Measurements from ENCODE around the gene CBARP. TPM values are rescaled to one million over a fixed set of nuclear protein-coding genes. Genes with fewer than 3 reads are reported as not detected.

Gene CBARP
- total and polyA plus RNA-seq, 7 donors = 0.41 to 19.0 (median 0.88) TPM

GRCh38 chr19:1252821-1253513 is 15.2 kb upstream of the CBARP start:
- peaks cover 44% of the 10 kb centered on the region for H3K4me1 ChIP-seq

DNA sequence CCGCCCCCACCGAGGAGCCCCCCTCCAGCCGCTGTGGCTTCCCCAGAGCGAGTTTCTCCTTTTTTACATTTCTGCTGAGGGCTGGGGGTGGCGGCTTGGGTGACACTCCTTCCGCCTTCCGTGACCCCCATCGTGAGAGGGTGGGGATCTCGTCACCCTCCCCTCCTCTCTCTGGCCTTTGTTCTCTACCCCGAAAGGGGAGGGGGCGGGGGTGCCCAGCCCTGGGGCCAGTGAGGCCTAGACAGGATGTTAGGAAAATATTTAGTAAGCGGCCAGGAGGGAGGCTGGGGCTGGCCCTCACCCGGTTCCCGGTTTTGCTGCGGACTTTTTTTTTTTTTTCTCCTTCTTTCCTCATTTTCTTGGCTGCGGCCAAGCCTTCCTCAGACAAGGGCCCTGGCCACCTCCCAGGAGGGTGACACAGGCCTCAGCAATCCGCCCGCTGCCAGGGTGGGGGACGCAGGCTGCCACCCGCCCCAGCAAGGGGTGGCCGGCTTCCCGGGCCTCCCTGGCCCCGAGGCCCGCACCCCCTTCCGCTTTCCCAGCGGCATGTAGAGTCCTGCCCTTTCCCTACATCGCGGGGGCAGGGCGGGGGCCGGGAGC is 14.5 kb upstream of the CBARP start:
- H3K36me3 ChIP-seq (ENCODE audit: insufficient read depth in 1 of 2, low read depth in 1 of 2) = peaks cover 13 to 60% of the 10 kb centered on the region in 2 donors

More at GRCh38 chr19:1252821-1253513, 15.2 kb upstream of the CBARP start:
- intact Hi-C loops (cut with DNase I) = no loop called here
- ATAC-seq (peak; percentile 33 to 46 (median 40)), DNase-seq (peak; percentile 91 to 94)
- WGBS, 3 donors = 8 to 23% (median 11%) methylated on average over 14 to 26 of the region's 26 CpGs
- Histone ChIP-seq H3K27ac (peak overlapping the region; percentile 99), H3K27me3 (ENCODE audit: insufficient read depth in 3 of 3, low read length in 2 of 3) (no peaks in the 10 kb centered on the region), H3K36me3 (ENCODE audit: insufficient read depth in 1 of 2, low read depth in 1 of 2) (peaks cover 13 to 66% of the 10 kb centered on the region in 2 donors), H3K4me3 (peak overlapping the region; percentile 80), H3K9me3 (no peaks in the 10 kb centered on the region)
- TF ChIP-seq CTCF (IDR thresholded peaks at IDR 0.05) = no peak

DNA sequence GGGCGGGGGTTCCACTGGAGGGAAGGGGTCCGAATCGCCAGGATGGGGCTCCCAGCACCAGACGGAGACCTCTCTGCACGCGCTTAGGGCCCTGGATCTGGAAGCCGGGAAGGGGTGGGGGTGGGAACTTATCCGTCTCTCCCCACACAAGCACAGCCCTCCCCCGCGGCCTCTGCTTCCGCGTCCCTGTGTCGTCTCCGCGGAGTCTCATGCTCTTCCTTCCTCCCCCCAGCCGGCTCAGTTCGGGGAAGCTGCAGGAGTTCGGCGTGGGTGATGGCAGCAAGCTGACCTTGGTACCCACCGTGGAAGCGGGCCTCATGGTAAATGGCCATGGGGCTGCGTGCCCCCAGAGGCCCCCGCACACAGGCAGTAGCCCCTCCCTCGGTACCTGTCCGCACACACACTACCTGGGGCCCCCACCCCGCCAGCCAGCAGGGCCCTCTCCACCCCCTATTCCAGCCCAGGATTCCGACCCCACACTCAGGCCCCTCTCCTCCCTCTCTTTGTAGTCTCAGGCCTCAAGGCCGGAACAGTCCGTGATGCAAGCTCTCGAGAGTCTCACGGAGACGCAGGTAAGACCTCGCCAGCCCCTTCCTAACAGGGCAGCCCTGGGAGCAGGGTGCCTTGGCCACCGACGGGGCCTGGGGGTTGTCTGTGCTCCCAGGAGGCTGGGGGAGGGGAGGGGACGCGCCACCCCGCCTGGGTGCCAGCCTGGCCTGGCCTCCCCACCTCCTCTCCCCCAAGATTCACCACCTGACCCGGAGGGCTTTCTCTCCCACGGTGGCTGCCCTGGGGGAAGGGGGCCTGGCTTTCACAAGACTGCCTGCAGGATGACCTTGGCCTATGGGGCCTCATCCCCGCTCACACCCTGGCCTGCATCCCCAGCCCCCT is 13.8 kb upstream of the CBARP start:
- no peak for TF ChIP-seq CTCF (IDR thresholded peaks at IDR 0.05)
- Histone ChIP-seq H3K27me3 (ENCODE audit: insufficient read depth in 3 of 3, low read length in 2 of 3) (no peaks in the 10 kb centered on the region), H3K9me3 (no peaks in the 10 kb centered on the region), H3K4me3 (peak overlapping the region; percentile 80), H3K36me3 (ENCODE audit: insufficient read depth in 1 of 2, low read depth in 1 of 2) (peaks cover 13 to 53% of the 10 kb centered on the region in 2 donors), H3K27ac (peak overlapping the region; percentile 99), H3K4me1 (peaks cover 50% of the 10 kb centered on the region)
- 11 to 27% (median 12%) methylated on average over 37 to 41 of the region's 41 CpGs for WGBS, 3 donors
- DNase-seq (peak; percentile 80 to 88), ATAC-seq (peak in 3 of 4 donors; percentile 0 to 6 (median 3))
- intact Hi-C loops (cut with DNase I) = no loop called here

More for the DNA sequence above, 14.5 kb upstream of the CBARP start:
- no peak for TF ChIP-seq CTCF (IDR thresholded peaks at IDR 0.05)
- H3K9me3 ChIP-seq = no peaks in the 10 kb centered on the region
- peak overlapping the region; percentile 99 for H3K27ac ChIP-seq
- H3K4me1 ChIP-seq = peaks cover 46% of the 10 kb centered on the region
- DNase-seq (peak; percentile 95 to 96), ATAC-seq (peak; percentile 29 to 54 (median 35))
- intact Hi-C loops (cut with DNase I) = no loop called here
- H3K27me3 ChIP-seq (ENCODE audit: insufficient read depth in 3 of 3, low read length in 2 of 3) = no peaks in the 10 kb centered on the region
- H3K4me3 ChIP-seq = peak overlapping the region; percentile 80
- 10 to 16% (median 10%) methylated on average over 27 to 30 of the region's 30 CpGs for WGBS, 3 donors

DNA sequence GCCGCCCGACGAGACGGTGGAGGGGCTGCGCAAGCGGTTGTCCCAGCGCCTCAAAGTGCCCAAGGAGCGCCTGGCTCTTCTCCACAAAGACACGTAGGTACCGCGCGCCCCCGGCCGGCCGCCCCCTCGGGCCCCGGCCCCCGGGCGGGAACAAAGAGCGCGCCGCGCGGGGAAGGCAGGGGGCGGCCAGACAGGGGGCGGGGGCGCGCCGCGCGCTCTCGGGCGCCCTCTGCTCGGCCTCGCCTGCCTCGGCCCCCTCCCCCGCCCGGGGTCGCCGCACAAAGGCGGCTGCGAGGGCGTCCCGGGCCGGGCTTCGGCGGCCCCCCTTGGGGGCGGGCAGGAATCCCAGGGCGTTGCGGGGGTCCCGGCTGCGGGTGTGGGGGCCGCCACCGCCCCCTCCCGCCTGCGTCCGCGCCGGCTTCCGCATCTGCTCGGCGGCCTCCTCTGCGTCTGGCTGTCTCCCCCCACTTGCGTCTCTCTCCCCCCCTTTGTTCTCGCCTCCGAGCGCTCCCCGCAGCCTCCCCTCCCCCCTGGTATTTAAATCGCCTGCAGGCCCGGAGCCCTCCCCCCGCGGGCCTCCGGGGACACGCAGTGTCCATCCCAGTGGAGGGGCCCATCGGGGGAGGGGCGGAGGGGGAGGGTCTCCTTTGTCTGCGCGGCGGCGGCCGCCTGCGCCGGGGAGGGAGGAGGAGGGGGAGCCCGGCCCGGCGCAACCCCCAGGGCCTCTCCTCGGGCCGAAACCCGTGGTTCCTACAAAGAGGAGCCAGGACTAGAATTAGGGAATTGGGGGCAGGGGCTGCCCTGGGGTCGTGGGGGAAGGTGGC is 12.8 kb upstream of the CBARP start:
- peak overlapping the region; percentile 99 for H3K27ac ChIP-seq
- H3K9me3 ChIP-seq = no peaks in the 10 kb centered on the region
- no peaks in the 10 kb centered on the region for H3K27me3 ChIP-seq (ENCODE audit: insufficient read depth in 3 of 3, low read length in 2 of 3)
- peak overlapping the region; percentile 80 for H3K4me3 ChIP-seq
- 1 to 3% (median 2%) methylated on average over 37 to 86 of the region's 90 CpGs for WGBS, 3 donors
- peaks cover 11 to 43% of the 10 kb centered on the region in 2 donors for H3K36me3 ChIP-seq (ENCODE audit: insufficient read depth in 1 of 2, low read depth in 1 of 2)
- intact Hi-C loops (cut with DNase I) = no loop called here
- peaks cover 51% of the 10 kb centered on the region for H3K4me1 ChIP-seq
- no peak for TF ChIP-seq CTCF (IDR thresholded peaks at IDR 0.05)
- DNase-seq (peak in 1 of 2 donors; percentile 81), ATAC-seq (no peak)

Data from psoas muscle (tissue), 8 donors.